Measurements from ENCODE around the gene PTPRN2.
A peak's percentile ranks its signal among the peaks of the same experiment; 100 is the strongest.

Gene PTPRN2

DNA sequence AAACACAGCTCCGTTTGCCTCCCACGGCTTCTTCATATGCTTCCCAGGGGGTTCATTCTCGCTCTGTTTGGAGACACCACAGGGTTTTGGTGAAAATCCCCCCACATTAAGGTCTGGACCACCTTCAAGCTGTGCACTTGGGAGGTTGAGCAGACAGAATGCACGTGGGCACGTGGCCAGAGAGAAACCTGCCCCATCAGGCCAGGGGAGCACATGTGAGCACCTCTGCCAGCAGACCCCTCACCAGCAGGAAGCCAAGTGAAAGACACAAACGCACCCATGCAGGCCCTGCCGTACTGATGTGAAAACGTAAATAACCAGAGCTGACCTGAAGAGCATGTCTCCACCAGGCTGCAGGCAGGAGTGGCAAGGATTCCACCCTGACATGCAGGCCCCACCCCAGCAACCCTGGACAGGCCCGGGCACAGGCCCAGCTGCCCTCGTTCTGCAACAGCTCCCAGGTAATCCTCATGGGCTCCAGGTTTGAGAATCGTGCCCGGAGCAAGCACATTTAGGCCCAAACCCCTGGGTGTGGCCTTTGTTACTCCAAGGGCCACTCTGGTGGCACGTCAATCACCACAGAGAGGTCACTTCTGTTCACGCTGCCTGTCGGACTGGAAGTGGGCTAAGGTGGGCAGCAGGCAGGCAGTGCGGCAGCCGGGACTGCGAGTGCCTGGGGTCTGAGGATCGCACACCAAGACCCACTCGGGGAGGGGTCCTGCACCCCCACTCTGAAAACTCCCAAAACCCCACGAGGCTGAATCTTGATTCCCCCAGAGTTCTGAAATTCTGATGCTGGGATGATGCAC, 184.4 kb downstream of the PTPRN2 start:
- in situ Hi-C loops (cut with MboI; ENCODE audit: low pct_unique_long_range_greater_than_20kb, low sequenced_read_pairs): no loop called here
- no peak for DNase-seq

DNA sequence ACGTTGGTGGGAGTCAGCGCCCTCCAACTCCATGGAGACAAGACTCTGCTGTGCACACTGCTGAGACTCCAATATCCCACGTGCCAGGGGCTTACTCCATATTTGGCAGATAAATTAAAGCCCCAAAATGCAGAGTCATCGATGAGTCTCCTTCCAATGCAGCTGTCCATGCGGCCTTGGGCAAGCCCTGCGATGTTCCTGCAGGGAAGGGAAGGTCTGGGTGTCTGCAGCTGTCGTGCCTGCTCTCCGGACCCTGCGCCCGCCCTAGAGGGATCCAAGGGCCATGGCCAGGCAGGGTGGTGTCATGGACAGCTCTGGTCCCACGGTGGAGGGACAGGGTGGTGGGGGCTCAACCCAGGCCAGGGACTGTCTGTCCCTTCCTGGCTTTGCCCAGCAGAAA, 185.2 kb downstream of the PTPRN2 start:
- DNase-seq: no peak
- in situ Hi-C loops (cut with MboI; ENCODE audit: low pct_unique_long_range_greater_than_20kb, low sequenced_read_pairs): no loop called here

DNA sequence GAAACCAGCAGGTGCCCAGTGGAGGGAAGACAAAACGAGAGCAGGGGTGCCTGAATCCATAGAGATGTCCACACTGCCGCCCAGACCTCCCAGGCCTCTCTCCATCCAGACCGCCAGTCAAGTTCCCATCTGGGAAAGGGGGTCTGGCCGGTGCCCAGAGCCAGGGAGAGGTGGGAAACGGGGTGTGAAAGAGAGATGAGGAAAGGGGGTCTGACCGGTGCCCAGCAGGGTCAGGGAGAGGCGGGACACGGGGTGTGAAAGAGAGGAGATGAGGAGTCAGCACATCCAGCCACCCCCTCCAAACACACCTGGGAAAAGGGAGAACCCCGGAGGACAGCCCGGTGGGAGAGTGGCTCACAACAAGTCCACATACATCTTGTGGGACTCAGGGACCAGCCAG, 185.8 kb downstream of the PTPRN2 start:
- DNase-seq: no peak

DNA sequence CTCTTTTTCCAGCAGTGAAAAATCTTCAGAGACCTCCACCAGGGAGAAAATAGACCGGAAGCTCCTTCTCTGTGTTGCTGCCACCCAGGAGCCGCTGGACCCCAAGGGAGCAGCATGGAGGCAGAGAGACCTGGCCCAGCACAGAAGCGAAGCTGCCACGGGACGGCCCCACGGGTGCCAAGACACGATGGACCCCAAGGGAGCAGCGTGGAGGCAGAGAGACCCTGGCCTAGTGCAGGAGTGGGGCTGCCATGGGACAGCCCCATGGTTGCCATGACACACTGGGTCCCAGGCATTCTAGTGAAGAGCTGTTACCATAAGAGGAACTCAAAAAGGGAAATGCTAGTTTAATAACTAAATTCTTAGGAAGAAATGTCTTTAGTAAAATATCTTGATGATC, 186.3 kb downstream of the PTPRN2 start:
- in situ Hi-C loops (cut with MboI; ENCODE audit: low pct_unique_long_range_greater_than_20kb, low sequenced_read_pairs): no loop called here
- DNase-seq: no peak

More for the DNA sequence above, 185.8 kb downstream of the PTPRN2 start:
- in situ Hi-C loops (cut with MboI; ENCODE audit: low pct_unique_long_range_greater_than_20kb, low sequenced_read_pairs): no loop called here

DNA sequence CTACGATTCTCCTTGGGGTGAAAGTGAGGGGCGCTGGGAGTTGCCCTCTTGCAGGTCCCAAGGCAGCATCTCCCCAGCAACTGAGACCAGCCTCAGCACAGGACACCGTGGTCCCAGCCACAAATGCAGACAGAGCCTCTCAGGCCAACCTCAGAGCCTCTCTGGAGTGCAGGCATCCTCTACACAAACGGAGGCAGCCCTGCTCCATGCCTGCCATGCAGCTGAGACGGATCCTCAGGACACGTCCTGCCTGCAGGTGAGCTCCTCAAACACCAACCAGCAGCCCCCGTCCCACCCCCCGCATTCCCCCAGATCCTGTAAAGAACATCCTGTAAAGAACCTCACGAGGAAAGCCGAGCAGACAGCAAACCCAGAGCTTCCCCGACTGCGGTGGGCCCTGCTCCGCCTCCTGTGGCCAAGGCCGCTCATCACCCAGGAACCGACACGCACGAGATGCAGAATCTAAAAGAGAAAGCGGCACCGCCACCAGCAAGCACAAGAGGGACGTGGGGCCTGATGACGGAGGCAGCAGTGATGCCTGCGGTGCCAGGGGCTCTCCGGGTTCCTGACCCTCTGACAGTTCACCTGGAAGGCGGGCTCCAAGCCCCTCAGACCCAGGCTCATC, 186.9 kb downstream of the PTPRN2 start:
- in situ Hi-C loops (cut with MboI; ENCODE audit: low pct_unique_long_range_greater_than_20kb, low sequenced_read_pairs): no loop called here
- DNase-seq: no peak

DNA sequence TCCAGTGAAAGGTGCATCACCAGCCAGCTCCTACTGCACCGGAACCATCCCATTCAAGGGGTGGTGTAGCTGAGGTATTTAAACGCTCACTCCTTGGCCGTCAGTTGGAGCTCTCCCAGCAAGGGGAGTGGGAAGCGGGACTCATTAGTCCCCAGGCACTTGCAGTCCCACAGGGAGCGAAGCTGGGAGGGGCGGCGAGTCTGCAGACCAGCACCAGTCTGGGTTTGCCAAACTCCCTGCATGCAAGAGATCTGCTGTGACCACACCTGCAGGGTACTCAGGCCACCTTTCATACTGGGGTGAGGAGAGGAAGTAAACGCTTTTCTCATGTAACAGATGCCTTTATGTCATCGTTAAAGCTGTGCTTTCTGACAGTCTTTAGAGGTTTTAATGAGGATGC, 187.9 kb downstream of the PTPRN2 start:
- no peak for DNase-seq
- in situ Hi-C loops (cut with MboI; ENCODE audit: low pct_unique_long_range_greater_than_20kb, low sequenced_read_pairs): no loop called here

DNA sequence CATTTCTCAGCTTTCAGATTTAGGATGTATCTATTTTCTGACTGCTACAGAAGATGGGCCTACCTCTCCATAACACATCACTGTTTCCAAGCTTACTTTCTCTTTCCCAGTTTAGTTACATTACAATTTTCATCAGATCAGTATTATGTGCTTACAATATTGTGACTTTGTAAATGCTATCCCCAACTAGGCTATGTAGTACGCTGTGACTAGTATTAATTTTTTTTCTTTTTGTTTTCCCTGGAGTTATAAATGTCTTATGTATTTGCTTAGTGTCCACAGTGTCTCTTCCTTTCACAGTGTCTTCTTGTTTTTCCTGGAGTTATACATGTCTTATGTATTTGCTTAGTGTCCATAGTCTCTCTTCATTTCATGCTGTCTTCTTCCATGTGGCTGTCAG, 188.9 kb downstream of the PTPRN2 start:
- DNase-seq: no peak
- in situ Hi-C loops (cut with MboI; ENCODE audit: low pct_unique_long_range_greater_than_20kb, low sequenced_read_pairs): no loop called here

DNA sequence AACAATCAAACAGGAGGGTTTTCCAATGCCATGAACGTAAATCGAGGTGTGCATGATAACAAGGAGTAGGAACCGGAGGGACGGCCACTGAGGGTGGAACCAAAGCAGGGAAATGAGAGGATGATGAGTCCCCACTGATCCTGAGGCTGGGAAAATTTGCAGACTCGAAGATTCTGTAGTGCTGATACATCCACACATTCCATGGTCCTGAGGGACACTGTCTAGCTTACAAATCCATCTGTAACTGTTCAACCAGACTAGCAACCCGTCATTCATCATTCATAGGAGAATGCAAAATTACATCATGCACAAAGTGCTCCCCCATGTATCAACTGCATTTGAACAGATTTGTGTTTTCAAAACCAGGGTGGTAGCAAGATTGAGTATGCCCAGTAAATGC, 189.7 kb downstream of the PTPRN2 start:
- in situ Hi-C loops (cut with MboI; ENCODE audit: low pct_unique_long_range_greater_than_20kb, low sequenced_read_pairs): no loop called here

DNA sequence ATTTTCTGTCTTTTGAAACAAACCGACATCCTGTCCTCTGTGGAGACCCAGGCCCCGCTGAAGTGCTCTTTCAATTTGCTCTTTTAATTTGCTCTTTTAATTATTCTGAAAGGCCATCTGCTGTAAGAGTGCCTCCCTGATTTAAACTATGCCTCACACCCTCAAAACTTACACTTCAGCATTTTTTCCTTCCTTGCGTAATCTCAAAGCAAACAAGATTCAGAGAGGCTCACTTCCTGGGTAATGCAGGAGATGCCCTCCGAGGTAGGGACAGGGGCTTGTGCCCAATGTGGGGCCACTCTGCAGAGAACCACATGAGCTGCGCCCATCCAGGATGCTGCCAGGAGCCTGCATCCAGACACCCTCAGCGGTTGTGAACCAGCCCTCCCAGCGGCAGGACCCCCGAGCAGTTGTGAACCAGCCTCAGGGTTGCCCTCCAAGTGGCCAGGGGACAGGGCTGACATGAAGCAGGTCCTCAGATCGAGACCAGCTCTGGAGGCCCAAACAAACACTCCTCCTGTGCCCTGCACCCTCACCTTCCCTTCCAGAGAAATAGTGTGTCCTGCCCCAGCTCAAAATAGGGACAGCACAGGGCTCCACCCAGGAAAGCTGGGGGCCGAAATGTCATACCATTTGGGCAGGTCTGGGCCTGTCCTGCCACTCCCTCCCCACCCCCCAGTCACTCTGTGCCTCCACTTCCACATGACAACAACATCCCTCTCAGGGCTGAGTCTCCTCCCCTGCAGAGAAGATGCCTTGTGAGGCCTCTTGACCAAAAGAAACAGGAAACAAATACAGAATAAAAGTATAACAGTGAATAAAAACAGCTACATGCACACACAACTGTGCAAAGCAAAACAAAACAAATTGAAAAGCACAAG, 190.4 kb downstream of the PTPRN2 start:
- in situ Hi-C loops (cut with MboI; ENCODE audit: low pct_unique_long_range_greater_than_20kb, low sequenced_read_pairs): no loop called here

More for the DNA sequence above, 189.7 kb downstream of the PTPRN2 start:
- no peak for DNase-seq

DNA sequence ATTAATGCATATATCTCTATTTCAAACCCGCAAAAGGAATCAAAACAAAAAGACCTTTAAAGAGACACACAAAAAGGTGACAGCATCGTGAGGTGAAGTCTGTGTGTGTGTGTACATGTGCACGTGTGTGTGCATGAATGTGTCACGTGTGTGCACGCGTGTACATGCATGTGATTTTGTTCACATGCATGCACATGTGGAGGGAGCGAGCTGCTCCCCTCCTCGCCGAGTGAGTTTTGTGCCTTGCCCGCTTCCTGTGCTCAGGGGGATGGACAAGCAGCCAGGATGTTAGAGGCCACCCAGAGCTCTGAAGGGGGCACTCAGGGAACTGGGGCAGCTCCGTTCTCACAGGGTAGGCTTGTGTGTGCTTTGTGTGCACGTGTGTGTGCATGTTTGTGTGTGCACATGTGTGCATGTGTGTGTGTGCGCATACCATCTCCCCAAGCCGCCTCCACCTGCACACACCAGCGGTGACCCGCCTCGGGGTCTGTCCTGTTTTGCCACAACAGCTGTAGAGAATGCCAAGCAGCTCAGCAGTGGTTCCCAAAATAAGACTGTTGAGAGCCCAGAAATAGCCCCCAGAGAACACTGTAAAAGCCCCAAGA, 191.2 kb downstream of the PTPRN2 start:
- no peak for DNase-seq
- in situ Hi-C loops (cut with MboI; ENCODE audit: low pct_unique_long_range_greater_than_20kb, low sequenced_read_pairs): no loop called here

More for the DNA sequence above, 190.4 kb downstream of the PTPRN2 start:
- DNase-seq: peak; percentile 14

DNA sequence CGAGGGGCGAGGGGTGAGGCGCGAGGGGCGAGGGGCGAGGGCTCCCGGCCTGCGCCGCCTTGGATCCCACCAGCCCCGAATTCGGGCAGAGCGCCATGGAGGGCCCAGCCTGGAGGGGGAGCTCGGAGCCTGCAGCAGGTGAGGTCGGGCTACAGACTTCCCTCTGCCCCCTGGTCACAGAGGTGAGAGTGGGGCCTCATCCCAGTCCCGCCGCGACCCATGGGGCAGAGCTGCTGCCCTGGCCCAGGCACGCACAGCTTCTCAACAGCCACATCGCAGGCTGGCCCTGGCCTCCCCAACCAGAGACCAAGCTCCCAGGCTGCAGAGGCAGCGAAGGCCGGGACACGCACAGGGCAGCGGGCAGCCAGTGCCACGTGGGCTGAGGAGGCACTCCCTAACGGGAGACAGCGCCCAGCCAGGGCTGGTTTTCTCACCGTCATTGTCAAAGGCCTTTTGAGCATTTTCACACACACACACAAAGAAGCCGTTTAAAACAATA, 191.8 kb downstream of the PTPRN2 start:
- DNase-seq: no peak
- in situ Hi-C loops (cut with MboI; ENCODE audit: low pct_unique_long_range_greater_than_20kb, low sequenced_read_pairs): no loop called here

DNA sequence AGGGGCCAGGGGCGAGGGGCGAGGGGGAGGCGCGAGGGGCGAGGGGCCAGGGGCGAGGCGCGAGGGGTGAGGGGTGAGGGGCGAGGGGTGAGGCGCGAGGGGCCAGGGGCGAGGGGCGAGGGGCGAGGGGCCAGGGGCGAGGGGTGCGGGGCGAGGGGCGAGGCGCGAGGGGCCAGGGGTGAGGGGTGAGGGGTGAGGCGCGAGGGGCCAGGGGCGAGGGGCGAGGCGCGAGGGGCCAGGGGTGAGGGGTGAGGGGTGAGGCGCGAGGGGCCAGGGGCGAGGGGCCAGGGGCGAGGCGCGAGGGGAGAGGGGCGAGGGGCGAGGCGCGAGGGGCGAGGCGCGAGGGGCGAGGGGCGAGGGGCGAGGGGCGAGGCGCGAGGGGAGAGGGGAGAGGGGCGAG, 192.3 kb downstream of the PTPRN2 start:
- in situ Hi-C loops (cut with MboI; ENCODE audit: low pct_unique_long_range_greater_than_20kb, low sequenced_read_pairs): no loop called here

DNA sequence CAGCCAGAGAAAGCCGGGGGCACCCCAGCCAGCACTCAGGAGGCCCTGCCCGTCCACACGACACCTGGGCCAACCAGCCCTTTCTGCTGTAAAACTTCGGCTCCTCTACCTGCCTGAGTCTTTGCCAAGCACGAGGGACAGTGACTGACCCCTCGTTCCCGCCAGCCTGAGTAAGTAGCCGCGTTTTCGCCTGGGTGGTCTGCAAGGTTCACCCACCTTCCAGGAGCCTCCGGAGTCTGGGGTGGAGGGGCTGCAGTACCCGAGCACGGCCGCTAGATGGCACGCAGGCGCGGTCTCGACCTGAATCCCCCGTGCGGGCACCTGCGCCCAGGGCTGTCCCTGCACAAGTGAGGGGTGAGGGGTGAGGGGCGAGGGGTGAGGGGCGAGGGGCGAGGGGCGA, 192.7 kb downstream of the PTPRN2 start:
- in situ Hi-C loops (cut with MboI; ENCODE audit: low pct_unique_long_range_greater_than_20kb, low sequenced_read_pairs): no loop called here
- DNase-seq: peak; percentile 7

More for the DNA sequence above, 192.3 kb downstream of the PTPRN2 start:
- DNase-seq: no peak

DNA sequence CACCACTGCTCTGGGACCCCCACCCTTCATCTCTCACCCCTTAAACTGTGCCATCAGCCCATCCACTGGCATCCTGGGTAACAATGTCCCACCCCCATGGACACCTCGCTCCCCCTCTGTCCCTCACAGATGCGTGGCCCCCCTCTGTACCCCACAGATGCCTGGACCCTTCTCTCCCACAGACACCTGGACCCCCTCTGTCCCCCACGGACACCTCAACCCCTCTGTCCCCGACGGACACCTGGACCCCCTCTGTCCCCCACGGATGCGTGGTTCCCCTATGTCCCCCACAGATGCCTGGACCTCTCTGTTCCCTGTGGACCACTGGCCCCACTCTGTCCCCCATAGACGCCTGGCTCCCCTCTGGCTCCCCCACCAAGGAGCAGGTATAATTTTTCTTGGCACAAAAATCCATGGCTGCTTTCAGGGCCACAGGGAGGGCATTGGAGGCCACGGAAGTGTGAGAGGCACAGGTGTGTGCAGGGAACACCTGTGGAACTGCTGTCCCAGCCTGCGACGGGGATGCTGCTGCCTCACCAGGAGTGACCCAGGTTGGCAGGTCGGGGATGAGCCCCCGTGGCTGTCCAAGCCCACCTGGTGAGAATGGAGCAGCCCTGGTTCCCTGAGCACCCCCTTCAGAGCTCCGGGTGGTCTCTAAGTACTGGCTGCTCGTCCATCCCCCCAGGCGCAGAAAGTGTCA, 193.5 kb downstream of the PTPRN2 start:
- no peak for DNase-seq
- in situ Hi-C loops (cut with MboI; ENCODE audit: low pct_unique_long_range_greater_than_20kb, low sequenced_read_pairs): no loop called here

DNA sequence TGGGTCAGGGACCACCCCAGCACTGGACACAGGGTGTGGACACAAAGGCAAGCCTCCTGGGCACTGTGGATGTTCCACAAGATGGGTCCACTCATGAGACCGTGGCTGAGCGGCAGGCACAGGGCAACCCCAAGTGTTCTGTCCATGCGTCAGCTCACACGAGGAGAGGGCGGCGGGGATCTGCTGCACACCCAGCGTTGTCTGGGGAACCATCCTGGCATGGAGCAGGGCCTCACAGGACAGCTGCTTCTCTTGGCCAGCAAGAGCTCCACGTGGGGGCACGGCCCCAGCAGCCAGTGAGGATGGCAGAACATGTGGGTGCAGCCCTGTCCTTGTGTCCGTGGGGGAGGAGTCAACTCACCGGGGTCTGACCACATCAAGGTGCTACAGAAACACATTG, 195.4 kb downstream of the PTPRN2 start:
- in situ Hi-C loops (cut with MboI; ENCODE audit: low pct_unique_long_range_greater_than_20kb, low sequenced_read_pairs): no loop called here

DNA sequence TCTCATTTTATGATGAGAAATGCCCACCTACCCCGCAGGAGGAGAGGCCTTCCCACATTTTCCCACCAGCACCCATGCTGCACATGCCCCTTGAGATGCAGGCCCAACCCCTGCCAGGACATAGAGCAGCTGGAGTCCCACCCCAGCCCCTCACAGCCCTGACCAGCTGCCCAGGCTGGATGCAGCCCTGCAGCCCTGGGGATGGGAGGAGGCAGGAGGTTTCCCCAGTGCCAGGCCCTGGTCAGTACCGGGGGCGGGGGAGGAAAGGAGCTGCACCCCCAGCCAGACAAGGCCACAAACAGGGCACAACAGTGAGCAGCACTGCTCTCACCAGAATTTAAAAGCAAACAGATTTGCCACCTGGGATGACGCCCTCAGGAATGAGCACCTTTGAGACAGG, 196.1 kb downstream of the PTPRN2 start:
- in situ Hi-C loops (cut with MboI; ENCODE audit: low pct_unique_long_range_greater_than_20kb, low sequenced_read_pairs): no loop called here
- no peak for DNase-seq

More for the DNA sequence above, 195.4 kb downstream of the PTPRN2 start:
- DNase-seq: no peak

DNA sequence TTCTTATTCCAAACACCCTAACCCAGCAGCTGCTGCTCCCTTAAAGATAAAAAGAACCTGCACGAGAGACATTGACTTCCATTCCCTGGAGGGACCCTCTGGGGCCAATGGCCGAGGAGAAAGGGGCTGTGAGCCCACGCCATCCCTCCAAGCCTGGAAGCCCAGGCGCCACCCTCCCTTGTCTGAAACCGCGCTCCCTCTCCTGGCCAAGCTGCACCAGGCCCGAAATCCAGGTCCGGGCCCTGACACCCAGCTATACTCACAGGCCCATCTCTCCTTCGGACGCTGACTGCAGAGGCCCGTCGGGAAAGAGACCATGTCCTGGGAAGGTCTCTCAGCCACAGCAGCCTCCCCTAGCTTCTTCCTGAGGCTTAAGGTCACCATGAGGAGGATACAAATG, 196.5 kb downstream of the PTPRN2 start:
- in situ Hi-C loops (cut with MboI; ENCODE audit: low pct_unique_long_range_greater_than_20kb, low sequenced_read_pairs): no loop called here
- DNase-seq: no peak

DNA sequence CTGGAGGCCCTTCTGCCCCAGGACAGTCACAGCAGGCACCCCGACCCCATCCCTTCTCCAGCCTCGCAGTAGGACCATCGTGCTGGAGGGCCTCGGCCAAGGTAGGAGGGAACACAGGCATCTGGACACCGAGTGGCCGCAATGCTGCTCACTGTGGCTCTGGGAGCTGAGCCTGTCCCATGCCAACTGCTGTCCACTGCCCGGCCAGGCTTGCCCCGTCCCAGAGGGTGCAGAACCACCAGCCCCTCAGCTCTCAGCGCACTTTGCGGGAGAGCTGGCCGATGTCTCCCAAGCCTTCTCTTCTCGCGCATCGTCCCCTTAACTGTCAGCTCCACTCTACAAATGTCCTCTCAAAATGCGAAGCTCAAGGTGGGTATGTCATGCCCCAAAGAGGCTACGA, 197.2 kb downstream of the PTPRN2 start:
- DNase-seq: no peak
- in situ Hi-C loops (cut with MboI; ENCODE audit: low pct_unique_long_range_greater_than_20kb, low sequenced_read_pairs): no loop called here
